Measurements from ENCODE around the gene KLF16.
A peak's percentile ranks its signal among the peaks of the same experiment; 100 is the strongest.

The KLF16 gene

GRCh38 chr19:1845125-1845515, 18.3 kb downstream of the KLF16 start:
- no peak for DNase-seq
- H3K27me3 ChIP-seq (replicated peaks in 2 of 5; ENCODE audit: control insufficient read depth in 4 of 5, insufficient read depth in 5 of 5, low read length in 4 of 5): no peaks in the 10 kb centered on the region
- 96% methylated on average over 16 of the region's 16 CpGs for WGBS (ENCODE audit: insufficient coverage)
- POLR2A ChIA-PET: no interaction called here
- H3K27ac ChIP-seq (ENCODE audit: insufficient read depth in 1 of 2, low read depth in 1 of 2, low read length in 2 of 2, poor library complexity in 1 of 2, severe bottlenecking in 2 of 2): no peak overlapping the region
- CTCF ChIA-PET: interaction anchor here (0.8 to 3.3 kb wide), 3 partner anchors 8 to 20 kb away, joined by 3 to 21 read pairs (median 12); no protein-coding TSS in a partner anchor
- H3K4me1 ChIP-seq (ENCODE audit: control extremely low read depth in 1 of 4, control insufficient read depth in 4 of 4, insufficient read depth in 4 of 4, low read length in 3 of 4): peaks cover 5 to 64% (median 45%) of the 10 kb centered on the region in 4 experiments
- peaks cover 0 to 36% (median 10%) of the 10 kb centered on the region in 4 experiments for H3K36me3 ChIP-seq (ENCODE audit: control insufficient read depth in 4 of 4, insufficient read depth in 4 of 4, low read length in 3 of 4)
- H3K9me3 ChIP-seq (ENCODE audit: control extremely low read depth in 1 of 5, control insufficient read depth in 4 of 5, insufficient read depth in 2 of 5, low read depth in 1 of 5, low read length in 4 of 5): no peaks in the 10 kb centered on the region
- H3K4me3 ChIP-seq (ENCODE audit: control insufficient read depth in 1 of 7, extremely low read depth in 1 of 7, insufficient read depth in 4 of 7, low read depth in 2 of 7, low read length in 6 of 7): no peak overlapping the region

GRCh38 chr19:1844513-1845124, 18.8 kb downstream of the KLF16 start:
- H3K4me1 ChIP-seq (ENCODE audit: control extremely low read depth in 1 of 4, control insufficient read depth in 4 of 4, insufficient read depth in 4 of 4, low read length in 3 of 4): peaks cover 5 to 64% (median 45%) of the 10 kb centered on the region in 4 experiments
- no peak overlapping the region for H3K27ac ChIP-seq (ENCODE audit: insufficient read depth in 1 of 2, low read depth in 1 of 2, low read length in 2 of 2, poor library complexity in 1 of 2, severe bottlenecking in 2 of 2)
- H3K36me3 ChIP-seq (ENCODE audit: control insufficient read depth in 4 of 4, insufficient read depth in 4 of 4, low read length in 3 of 4): peaks cover 0 to 38% (median 10%) of the 10 kb centered on the region in 4 experiments
- H3K27me3 ChIP-seq (replicated peaks in 2 of 5; ENCODE audit: control insufficient read depth in 4 of 5, insufficient read depth in 5 of 5, low read length in 4 of 5): no peaks in the 10 kb centered on the region
- DNase-seq: no peak
- POLR2A ChIA-PET: no interaction called here
- no peaks in the 10 kb centered on the region for H3K9me3 ChIP-seq (ENCODE audit: control extremely low read depth in 1 of 5, control insufficient read depth in 4 of 5, insufficient read depth in 2 of 5, low read depth in 1 of 5, low read length in 4 of 5)
- CTCF ChIA-PET: interaction anchor here (0.8 to 3.3 kb wide), 2 partner anchors 8 to 19 kb away, joined by 3 to 21 read pairs; no protein-coding TSS in a partner anchor
- WGBS (ENCODE audit: insufficient coverage): 94% methylated on average over 19 of the region's 19 CpGs
- no peak overlapping the region for H3K4me3 ChIP-seq (ENCODE audit: control insufficient read depth in 1 of 7, extremely low read depth in 1 of 7, insufficient read depth in 4 of 7, low read depth in 2 of 7, low read length in 6 of 7)

DNA sequence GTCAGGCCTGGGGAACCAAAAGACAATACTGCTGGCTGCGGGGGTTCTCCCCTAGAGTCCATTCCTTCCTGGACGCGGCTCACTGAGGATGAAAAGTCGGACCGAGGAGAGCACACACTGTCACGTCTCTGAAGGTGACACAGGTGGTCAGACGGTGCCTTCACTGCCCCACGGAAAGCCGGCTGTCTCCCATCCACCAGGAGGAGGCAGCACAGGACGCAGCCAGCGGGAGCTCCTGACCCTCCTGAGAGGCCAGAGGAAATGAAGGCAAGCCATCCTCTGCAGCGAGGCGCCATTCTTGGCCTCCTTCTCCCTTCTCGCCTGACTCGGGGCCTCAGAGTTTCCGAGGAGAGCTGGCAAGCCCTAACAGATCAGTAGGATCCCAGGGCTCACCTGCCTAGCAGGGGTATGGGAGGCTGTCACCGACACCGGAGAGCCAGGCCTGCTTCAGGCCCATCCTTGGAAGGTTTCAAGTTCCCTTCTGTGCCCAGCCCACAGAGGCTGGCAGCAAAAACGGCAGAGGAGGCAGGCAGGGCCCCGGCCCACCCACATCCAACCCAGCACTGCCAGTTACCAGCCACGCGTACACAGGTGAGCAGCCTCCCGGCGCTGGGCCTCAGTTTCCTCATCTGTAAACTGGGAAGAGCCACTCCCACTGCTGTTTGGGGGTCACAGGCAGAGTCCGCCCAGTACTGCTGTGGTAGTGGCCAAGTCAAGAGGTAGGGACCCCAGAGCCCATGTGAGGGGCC, 19.6 kb downstream of the KLF16 start:
- ChIA-PET POLR2A (no interaction called here), CTCF (interaction anchor here (7.7 kb wide), 1 partner anchor 17 kb away, joined by 80 read pairs; no protein-coding TSS in a partner anchor)
- WGBS (ENCODE audit: insufficient coverage): 84% methylated on average over 19 of the region's 25 CpGs
- DNase-seq: no peak
- peaks cover 5 to 57% (median 42%) of the 10 kb centered on the region in 4 experiments for H3K4me1 ChIP-seq (ENCODE audit: control extremely low read depth in 1 of 4, control insufficient read depth in 4 of 4, insufficient read depth in 4 of 4, low read length in 3 of 4)
- no peak overlapping the region for H3K4me3 ChIP-seq (ENCODE audit: control insufficient read depth in 1 of 7, extremely low read depth in 1 of 7, insufficient read depth in 4 of 7, low read depth in 2 of 7, low read length in 6 of 7)
- H3K27ac ChIP-seq (ENCODE audit: insufficient read depth in 1 of 2, low read depth in 1 of 2, low read length in 2 of 2, poor library complexity in 1 of 2, severe bottlenecking in 2 of 2): no peak overlapping the region
- no peaks in the 10 kb centered on the region for H3K27me3 ChIP-seq (replicated peaks in 2 of 5; ENCODE audit: control insufficient read depth in 4 of 5, insufficient read depth in 5 of 5, low read length in 4 of 5)
- H3K9me3 ChIP-seq (ENCODE audit: control extremely low read depth in 1 of 5, control insufficient read depth in 4 of 5, insufficient read depth in 2 of 5, low read depth in 1 of 5, low read length in 4 of 5): no peaks in the 10 kb centered on the region
- H3K36me3 ChIP-seq (ENCODE audit: control insufficient read depth in 4 of 4, insufficient read depth in 4 of 4, low read length in 3 of 4): peaks cover 0 to 44% (median 12%) of the 10 kb centered on the region in 4 experiments

GRCh38 chr19:1843116-1843515, 20.3 kb downstream of the KLF16 start:
- no peak overlapping the region for H3K4me3 ChIP-seq (ENCODE audit: control insufficient read depth in 1 of 7, extremely low read depth in 1 of 7, insufficient read depth in 4 of 7, low read depth in 2 of 7, low read length in 6 of 7)
- H3K27ac ChIP-seq (ENCODE audit: insufficient read depth in 1 of 2, low read depth in 1 of 2, low read length in 2 of 2, poor library complexity in 1 of 2, severe bottlenecking in 2 of 2): no peak overlapping the region
- ChIA-PET CTCF (interaction anchor here (7.7 kb wide), 1 partner anchor 16 kb away, joined by 80 read pairs; no protein-coding TSS in a partner anchor), POLR2A (no interaction called here)
- H3K9me3 ChIP-seq (ENCODE audit: control extremely low read depth in 1 of 5, control insufficient read depth in 4 of 5, insufficient read depth in 2 of 5, low read depth in 1 of 5, low read length in 4 of 5): no peaks in the 10 kb centered on the region
- no peaks in the 10 kb centered on the region for H3K27me3 ChIP-seq (replicated peaks in 2 of 5; ENCODE audit: control insufficient read depth in 4 of 5, insufficient read depth in 5 of 5, low read length in 4 of 5)
- 94% methylated on average over 20 of the region's 22 CpGs for WGBS (ENCODE audit: insufficient coverage)
- DNase-seq: no peak
- peaks cover 5 to 56% (median 42%) of the 10 kb centered on the region in 4 experiments for H3K4me1 ChIP-seq (ENCODE audit: control extremely low read depth in 1 of 4, control insufficient read depth in 4 of 4, insufficient read depth in 4 of 4, low read length in 3 of 4)
- H3K36me3 ChIP-seq (ENCODE audit: control insufficient read depth in 4 of 4, insufficient read depth in 4 of 4, low read length in 3 of 4): peaks cover 0 to 49% (median 13%) of the 10 kb centered on the region in 4 experiments

GRCh38 chr19:1841209-1841924, 22.0 kb downstream of the KLF16 start:
- H3K27me3 ChIP-seq (replicated peaks in 2 of 5; ENCODE audit: control insufficient read depth in 4 of 5, insufficient read depth in 5 of 5, low read length in 4 of 5): no peaks in the 10 kb centered on the region
- H3K4me1 ChIP-seq (ENCODE audit: control extremely low read depth in 1 of 4, control insufficient read depth in 4 of 4, insufficient read depth in 4 of 4, low read length in 3 of 4): peaks cover 0 to 45% (median 32%) of the 10 kb centered on the region in 4 experiments
- no peak overlapping the region for H3K4me3 ChIP-seq (ENCODE audit: control insufficient read depth in 1 of 7, extremely low read depth in 1 of 7, insufficient read depth in 4 of 7, low read depth in 2 of 7, low read length in 6 of 7)
- peaks cover 0 to 46% (median 13%) of the 10 kb centered on the region in 4 experiments for H3K36me3 ChIP-seq (ENCODE audit: control insufficient read depth in 4 of 4, insufficient read depth in 4 of 4, low read length in 3 of 4)
- CTCF ChIA-PET: interaction anchor here (0.8 to 7.7 kb wide), 4 partner anchors 8 to 23 kb away, joined by 3 to 80 read pairs (median 28); no protein-coding TSS in a partner anchor
- no peak for DNase-seq
- POLR2A ChIA-PET: no interaction called here
- H3K27ac ChIP-seq (ENCODE audit: insufficient read depth in 1 of 2, low read depth in 1 of 2, low read length in 2 of 2, poor library complexity in 1 of 2, severe bottlenecking in 2 of 2): peak overlapping the region in 1 of 2 experiments; percentile 34
- no peaks in the 10 kb centered on the region for H3K9me3 ChIP-seq (ENCODE audit: control extremely low read depth in 1 of 5, control insufficient read depth in 4 of 5, insufficient read depth in 2 of 5, low read depth in 1 of 5, low read length in 4 of 5)
- WGBS (ENCODE audit: insufficient coverage): 90% methylated on average over 35 of the region's 35 CpGs

DNA sequence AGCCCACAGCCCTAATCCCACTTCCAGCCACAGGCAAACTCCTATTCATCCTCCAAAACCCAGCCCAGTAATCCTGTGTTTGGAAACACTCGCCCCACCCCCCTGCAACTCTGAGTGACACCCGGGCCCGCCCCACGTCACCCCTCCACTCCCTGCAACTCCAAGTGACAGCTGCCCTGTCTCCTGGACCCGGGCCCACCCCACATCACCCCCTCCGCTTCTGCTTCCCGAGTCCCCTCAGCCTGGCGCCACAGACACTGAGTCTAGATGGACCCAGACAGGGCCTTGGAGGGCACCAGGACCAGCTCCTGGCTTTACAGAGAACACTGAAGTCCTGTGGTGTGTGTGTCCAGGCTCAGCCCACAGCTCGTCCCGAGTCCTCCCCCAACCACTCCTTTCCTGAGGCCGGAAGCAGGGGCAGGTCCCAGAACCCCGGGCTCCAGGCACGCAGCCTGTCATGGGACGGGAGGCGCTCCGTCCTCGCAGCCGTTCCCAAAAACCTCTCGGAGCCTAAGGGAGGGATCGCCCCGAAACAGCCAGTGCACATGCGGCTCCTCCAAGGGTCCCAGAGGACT, 22.8 kb downstream of the KLF16 start:
- ChIA-PET POLR2A (no interaction called here), CTCF (interaction anchor here (5.5 to 7.7 kb wide), 2 partner anchors 11 to 14 kb away, joined by 50 to 80 read pairs; no protein-coding TSS in a partner anchor)
- WGBS (ENCODE audit: insufficient coverage): 80% methylated on average over 21 of the region's 22 CpGs
- Histone ChIP-seq H3K4me1 (ENCODE audit: control extremely low read depth in 1 of 4, control insufficient read depth in 4 of 4, insufficient read depth in 4 of 4, low read length in 3 of 4) (peaks cover 0 to 38% (median 26%) of the 10 kb centered on the region in 4 experiments), H3K27ac (ENCODE audit: insufficient read depth in 1 of 2, low read depth in 1 of 2, low read length in 2 of 2, poor library complexity in 1 of 2, severe bottlenecking in 2 of 2) (peak overlapping the region in 1 of 2 experiments; percentile 38), H3K27me3 (replicated peaks in 2 of 5; ENCODE audit: control insufficient read depth in 4 of 5, insufficient read depth in 5 of 5, low read length in 4 of 5) (no peaks in the 10 kb centered on the region), H3K4me3 (ENCODE audit: control insufficient read depth in 1 of 7, extremely low read depth in 1 of 7, insufficient read depth in 4 of 7, low read depth in 2 of 7, low read length in 6 of 7) (no peak overlapping the region), H3K36me3 (ENCODE audit: control insufficient read depth in 4 of 4, insufficient read depth in 4 of 4, low read length in 3 of 4) (peaks cover 0 to 44% (median 11%) of the 10 kb centered on the region in 4 experiments), H3K9me3 (ENCODE audit: control extremely low read depth in 1 of 5, control insufficient read depth in 4 of 5, insufficient read depth in 2 of 5, low read depth in 1 of 5, low read length in 4 of 5) (no peaks in the 10 kb centered on the region)
- no peak for DNase-seq

Measured in common myeloid progenitor, CD34-positive (primary cell).